NB4 (cell line): ENCODE measurements around the gene ARHGAP45.

ENCODE experiments used
- MYC ChIP-seq: IDR thresholded peaks from 2 replicates; pipeline ENCODE4 v1.6.1; 2011; ENCODE audit warnings: low read depth, low read length
- POLR2A ChIP-seq: IDR thresholded peaks from 2 replicates; pipeline ENCODE4 v1.6.1; 2011; ENCODE audit warnings: mild to moderate bottlenecking; ENCODE audit not compliant: insufficient read length; ENCODE audit errors: extremely low read depth
- TF ChIP-seq, protein P1 (sequence below): IDR thresholded peaks from one replicate; pipeline ENCODE4 v1.5.1; 2012; ENCODE audit warnings: low read depth, low read length
- TF ChIP-seq, protein P2 (sequence below): IDR thresholded peaks from 2 replicates; pipeline ENCODE4 v1.6.1; 2011; ENCODE audit warnings: low read depth, low read length

DNA sequence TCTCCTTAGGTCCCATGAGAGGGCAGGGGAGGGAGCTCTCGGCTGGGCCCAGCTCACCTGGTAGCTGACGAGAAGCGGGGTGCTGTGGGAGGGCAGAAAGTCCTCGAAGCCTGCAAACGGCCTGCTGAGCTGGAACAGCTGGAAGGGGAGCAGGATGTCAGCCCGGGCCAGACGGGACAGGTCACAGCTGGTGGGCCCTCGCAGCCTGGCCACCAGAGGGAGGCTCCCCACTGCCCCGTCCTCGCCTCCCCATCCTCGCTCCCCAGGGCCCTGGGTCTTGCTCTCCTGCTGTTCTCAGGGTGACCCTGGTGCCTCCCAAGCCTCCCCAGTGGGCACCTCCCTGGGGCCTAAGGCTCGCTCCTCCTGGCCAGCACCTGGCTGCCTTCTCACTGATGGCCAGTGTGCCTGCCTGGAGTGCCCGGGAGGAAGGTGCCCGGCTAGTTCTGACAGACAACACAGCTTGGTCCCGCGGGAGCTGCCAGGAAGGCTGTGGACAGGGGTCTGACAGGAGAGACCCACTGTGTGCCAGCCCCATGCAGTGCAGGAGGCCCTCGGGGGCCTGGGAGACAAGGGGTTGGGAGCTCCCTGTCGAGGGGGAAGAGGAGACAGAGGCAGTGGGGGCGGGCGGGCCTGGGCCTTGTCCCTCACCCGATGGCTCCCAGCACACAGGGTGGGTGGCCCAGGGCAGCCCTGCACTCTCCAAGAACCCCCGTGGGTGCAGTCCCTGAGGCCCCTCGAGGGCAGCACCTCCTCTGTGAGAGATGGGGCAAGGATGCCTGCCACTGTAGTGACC, 57.1 kb downstream of the ARHGAP45 start:
- TF ChIP-seq, protein P1, sequence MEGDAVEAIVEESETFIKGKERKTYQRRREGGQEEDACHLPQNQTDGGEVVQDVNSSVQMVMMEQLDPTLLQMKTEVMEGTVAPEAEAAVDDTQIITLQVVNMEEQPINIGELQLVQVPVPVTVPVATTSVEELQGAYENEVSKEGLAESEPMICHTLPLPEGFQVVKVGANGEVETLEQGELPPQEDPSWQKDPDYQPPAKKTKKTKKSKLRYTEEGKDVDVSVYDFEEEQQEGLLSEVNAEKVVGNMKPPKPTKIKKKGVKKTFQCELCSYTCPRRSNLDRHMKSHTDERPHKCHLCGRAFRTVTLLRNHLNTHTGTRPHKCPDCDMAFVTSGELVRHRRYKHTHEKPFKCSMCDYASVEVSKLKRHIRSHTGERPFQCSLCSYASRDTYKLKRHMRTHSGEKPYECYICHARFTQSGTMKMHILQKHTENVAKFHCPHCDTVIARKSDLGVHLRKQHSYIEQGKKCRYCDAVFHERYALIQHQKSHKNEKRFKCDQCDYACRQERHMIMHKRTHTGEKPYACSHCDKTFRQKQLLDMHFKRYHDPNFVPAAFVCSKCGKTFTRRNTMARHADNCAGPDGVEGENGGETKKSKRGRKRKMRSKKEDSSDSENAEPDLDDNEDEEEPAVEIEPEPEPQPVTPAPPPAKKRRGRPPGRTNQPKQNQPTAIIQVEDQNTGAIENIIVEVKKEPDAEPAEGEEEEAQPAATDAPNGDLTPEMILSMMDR, result no peak
- TF ChIP-seq POLR2A, result no peak
- TF ChIP-seq, protein P2, sequence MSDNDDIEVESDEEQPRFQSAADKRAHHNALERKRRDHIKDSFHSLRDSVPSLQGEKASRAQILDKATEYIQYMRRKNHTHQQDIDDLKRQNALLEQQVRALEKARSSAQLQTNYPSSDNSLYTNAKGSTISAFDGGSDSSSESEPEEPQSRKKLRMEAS, result no peak
- TF ChIP-seq MYC, result no peak
